ENCODE results near the gene MC4R. TPM values are rescaled to one million over a fixed set of nuclear protein-coding genes. Genes with fewer than 3 reads are reported as not detected.

Gene MC4R
- total RNA-seq, 1 experiment from 2014 or later: not detected

DNA sequence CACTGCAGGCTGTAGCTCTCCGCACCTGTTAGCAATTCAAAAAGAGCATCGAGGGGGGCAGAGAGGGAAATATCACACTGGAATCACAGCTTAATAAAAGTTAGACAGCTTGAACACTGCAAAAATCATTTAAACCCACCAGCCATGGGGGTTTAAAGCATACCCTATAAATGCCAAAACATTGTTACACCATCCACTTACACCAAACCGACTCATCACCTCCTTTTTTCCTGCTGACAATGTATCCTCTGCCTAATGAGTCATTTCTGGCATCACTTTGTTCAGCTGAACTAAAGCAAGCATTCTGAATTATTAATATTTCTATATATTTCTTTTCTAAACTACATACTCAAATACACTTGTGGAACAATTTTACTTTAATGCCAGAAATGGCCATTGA is 21.6 kb downstream of the MC4R start:
- no peaks in the 10 kb centered on the region for H3K9me2 ChIP-seq (ENCODE audit: insufficient read depth)
- no peak overlapping the region for H3K4me2 ChIP-seq (ENCODE audit: low read length)
- no peak overlapping the region for H3K9ac ChIP-seq (ENCODE audit: low read length)
- ATAC-seq (no peak), DNase-seq (ENCODE audit: low read depth, low spot score) (no peak)
- BruUV-seq (replicated peaks): no TSS peak
- no peaks in the 10 kb centered on the region for H4K20me1 ChIP-seq (ENCODE audit: insufficient read depth)
- no peak overlapping the region for H3K4me3 ChIP-seq (replicated peaks in 1 of 2; ENCODE audit: low read depth in 1 of 2, low read length in 2 of 2)
- H3K27me3 ChIP-seq (ENCODE audit: insufficient read depth, low read length): no peaks in the 10 kb centered on the region
- no peaks in the 10 kb centered on the region for H3K36me3 ChIP-seq (ENCODE audit: control insufficient read depth in 1 of 2, insufficient read depth in 2 of 2, low read length in 2 of 2)
- H3K79me2 ChIP-seq (ENCODE audit: insufficient read depth, low read length): no peaks in the 10 kb centered on the region
- H2AFZ ChIP-seq (ENCODE audit: low read depth, low read length, poor library complexity, severe bottlenecking): no peak overlapping the region
- ChIA-PET POLR2A (no interaction called here), RAD21 (ENCODE audit: low non-redundant PET in 1 of 2, low total read pairs in 2 of 2, uncharacterized antibody in 2 of 2, unreplicated experiment in 2 of 2) (no interaction called here), CTCF (no interaction called here)
- intact Hi-C loops (cut with micrococcal nuclease): no loop called here
- no peak overlapping the region for H3K27ac ChIP-seq (ENCODE audit: low read depth, low read length)
- no peak for TF ChIP-seq EGR1 (IDR thresholded peaks at IDR 0.05; ENCODE audit: low read depth)
- TF ChIP-seq CBX3 (IDR thresholded peaks at IDR 0.05; ENCODE audit: low read depth): no peak
- no peak for TF ChIP-seq REST (IDR thresholded peaks at IDR 0.05; ENCODE audit: low read depth)
- TF ChIP-seq EZH2 (IDR thresholded peaks at IDR 0.05): no peak
- TF ChIP-seq RAD21 (IDR thresholded peaks at IDR 0.05; ENCODE audit: low read depth): no peak
- TF ChIP-seq FOSL1 (IDR thresholded peaks at IDR 0.05; ENCODE audit: low read depth): no peak
- TF ChIP-seq ZNF274 (IDR thresholded peaks at IDR 0.05; ENCODE audit: low read depth, low read length): no peak
- TF ChIP-seq SRF (IDR thresholded peaks at IDR 0.05; ENCODE audit: low read depth): no peak
- no peak for TF ChIP-seq ZBTB33 (IDR thresholded peaks at IDR 0.05; ENCODE audit: extremely low read depth, insufficient replicate concordance, low read length)
- no peaks in the 10 kb centered on the region for H3K4me1 ChIP-seq (ENCODE audit: control insufficient read depth in 1 of 2, insufficient read depth in 2 of 2, low read length in 2 of 2)
- no peaks in the 10 kb centered on the region for H3K9me3 ChIP-seq (ENCODE audit: control insufficient read depth in 1 of 2, insufficient read depth in 1 of 2, low read depth in 1 of 2, low read length in 2 of 2)

All from HCT116 (cell line).